NCI-H2107 (cell line): Measurements from ENCODE around the gene FAR1.

Experiments used
- DNase-seq: peaks from one replicate; lab custom pipeline; 2025; lab: John Stamatoyannopoulos, UW

FAR1 gene

DNA sequence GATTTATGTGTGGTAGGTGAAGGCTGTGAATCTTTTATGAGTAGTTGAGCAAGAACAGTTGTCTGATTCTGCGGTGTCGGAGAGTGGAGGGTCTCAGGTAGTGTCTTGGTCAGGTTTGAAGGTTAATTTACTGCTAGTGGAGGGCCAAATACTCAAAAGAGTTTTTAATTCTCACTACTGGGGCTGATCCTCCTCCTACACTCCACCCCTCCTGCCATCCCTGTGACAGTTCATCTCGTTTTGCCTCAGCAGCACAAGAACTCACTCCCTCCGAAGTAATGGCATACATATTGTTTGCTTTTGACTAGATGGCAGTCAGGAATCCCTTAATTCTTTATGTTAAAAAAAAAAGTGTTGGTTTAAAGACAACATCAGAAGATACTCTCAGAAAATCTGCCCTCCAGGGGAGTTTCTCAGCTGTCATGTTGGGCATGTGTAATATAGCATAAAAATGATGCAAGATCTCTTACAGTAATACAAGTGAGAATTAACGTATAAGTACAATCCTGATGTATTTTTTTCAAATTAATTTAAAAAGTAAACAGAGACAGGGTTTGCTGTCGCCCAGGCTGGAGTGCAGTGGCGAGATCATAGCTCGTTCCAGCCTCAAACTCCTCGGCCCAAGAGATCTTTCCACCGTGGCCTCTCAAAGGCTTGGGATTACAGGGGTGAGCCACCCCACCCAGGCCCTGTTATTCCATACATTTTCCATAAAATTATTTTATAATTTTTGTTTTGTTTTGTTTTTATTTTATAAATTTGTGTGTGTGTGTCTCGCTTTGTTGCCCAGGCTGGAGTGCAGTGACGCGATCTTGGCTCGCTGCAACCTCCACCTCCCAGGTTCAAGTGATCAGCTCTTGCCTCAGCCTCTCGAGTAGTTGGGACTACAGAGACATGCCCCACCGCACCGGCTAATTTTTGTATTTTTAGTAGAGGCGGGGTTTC, 1.3 kb downstream of the FAR1 start:
- no peak for DNase-seq

DNA sequence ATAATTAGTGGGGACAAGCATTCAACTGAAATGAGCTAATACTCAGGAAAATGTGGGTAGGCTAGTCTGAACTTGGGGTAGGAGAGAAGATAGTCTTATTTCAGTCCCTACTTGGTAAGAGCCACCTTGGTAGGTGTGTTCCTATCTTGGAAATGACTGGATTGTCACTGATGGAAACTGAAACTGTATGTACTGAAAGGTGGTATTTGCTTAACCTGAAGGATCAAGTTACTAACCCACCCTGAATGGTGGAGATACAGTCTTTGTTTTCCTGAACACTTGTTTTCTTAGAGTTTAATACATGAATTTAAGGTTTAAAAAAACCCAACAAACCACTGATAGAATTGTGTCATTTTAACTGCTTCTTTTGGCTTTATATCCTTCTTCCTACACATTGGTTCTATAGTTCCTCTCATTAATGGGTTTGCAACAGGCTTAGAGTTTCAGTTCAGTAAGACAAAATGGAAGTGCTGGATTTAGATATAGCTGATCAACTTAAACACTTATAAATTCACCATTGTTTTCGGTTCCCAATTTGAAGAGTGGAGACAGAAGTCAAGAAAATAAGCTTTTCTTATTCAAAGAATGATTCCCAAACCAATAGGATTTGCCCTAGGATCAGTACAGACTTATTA, 4.2 kb downstream of the FAR1 start:
- DNase-seq, result no peak

DNA sequence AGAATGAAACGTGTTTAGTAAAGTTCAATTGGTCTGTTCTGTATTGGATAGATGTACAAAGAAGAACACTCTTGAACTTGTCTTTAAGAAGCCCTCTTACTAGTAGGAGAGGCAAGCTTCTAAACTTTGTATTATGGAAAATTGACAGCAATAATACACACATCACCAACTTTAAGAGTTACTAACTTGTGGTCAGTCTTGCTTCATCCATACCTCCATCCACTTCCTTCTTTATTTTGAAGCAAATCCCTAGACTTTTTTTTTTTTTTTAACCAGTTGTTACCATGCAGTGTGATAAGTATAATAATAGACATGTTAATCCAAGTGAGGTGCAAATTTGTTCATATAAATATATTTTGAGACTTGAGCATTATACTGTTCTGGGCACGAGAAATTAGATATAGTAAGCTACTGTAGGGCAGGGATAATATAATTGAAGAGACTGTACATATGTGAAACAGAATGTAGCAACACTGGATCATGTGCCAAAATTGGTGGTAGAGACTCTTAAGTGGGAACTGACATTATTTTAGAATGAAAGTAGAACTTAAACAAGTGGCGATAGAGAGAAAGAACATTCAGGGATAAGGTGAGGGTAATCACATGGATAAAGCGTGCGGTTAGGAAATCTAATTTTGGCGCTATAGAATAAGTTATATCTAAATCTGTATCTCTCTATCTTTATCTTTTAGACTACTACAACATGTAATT, 6.5 kb downstream of the FAR1 start:
- no peak for DNase-seq

DNA sequence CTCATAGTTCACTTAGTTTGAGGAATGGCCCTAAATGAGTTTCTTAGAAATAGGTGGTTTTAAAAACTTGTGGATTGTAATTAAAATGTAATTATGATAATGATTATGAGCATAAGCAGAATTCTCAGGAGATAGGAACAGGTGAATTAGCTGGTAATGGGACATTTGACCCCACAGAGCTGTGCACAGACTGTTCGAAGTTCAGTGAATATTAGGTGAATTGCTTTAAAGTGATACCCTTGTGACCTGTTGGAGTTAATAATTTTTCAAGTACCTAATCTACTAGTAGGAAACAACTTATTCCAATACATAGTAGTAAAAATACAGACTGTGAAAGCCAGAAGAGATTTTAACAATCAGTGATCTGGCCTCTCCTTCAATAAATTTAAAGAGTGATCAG, 8.1 kb downstream of the FAR1 start:
- DNase-seq, result no peak

DNA sequence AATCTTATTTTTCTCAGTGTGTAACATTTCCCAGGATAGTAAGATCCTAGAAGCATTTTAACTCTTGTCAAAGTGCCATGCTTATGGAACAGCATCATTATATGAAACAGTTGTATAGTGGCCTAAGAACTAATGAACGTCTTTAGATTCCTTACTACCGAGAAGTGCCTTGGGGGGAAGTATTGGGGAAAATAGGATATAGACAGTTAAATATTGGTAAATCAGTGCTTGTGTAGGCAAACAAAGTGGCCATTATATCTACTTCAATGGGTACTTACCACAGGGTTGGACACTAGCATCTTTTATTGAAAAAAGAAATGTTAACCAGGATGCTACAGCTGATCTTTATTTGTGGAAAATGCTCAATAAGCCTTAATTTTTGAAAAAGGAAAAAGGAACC, 11.3 kb downstream of the FAR1 start:
- DNase-seq, result no peak

DNA sequence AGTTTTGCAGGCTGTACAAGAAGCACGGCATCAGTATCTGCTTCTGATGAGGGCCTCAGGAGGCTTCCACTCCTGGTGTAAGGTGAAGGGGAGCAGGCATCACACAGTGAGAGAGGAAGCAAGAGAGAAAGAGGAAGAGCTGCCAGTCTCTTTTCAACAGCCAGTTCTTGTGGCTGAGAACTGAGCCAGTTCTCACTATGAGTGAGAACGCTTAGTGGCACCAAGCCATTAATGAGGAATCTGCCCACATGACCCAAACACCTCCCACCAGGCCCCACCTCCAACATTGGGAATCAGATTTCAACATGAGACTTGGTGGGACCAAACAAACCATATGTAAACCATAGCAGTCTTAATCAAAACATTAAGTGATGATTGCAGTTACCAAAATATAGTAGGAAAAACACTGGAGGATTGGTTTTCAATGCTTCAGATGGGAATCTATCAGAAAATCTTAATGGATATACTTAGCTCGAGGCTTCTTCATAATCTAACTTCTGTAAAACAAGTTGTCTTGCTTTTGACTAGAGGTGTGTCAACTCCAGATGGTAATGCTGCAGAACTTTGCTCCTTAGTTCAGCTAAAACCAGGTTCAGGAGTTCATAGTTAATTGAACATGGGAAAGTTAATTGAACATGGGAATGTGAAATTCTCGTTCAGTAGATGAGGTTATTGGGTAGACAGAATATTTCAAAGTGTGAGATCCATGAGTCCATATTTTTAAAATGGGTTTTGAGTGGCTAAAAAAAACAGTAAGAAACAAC, 12.2 kb downstream of the FAR1 start:
- no peak for DNase-seq

DNA sequence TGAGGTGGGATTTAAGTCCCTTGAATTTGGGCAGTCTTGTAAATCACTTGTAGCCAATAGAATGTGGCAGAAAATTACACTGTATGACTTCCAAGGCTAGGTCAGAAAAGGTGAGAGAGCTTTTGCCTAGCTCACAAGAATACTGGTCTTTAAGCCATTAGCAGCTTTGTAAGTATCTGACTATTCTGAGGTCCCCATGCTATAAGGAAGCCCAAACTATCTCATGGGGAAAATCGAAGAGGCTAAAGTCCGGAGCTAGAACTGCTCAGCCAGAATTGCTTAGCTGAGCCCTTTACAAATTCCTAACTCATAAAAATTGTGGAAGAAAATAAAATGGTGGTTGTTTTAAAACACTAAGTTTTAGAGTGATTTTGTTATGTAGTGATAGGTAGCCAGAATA, 13.0 kb downstream of the FAR1 start:
- no peak for DNase-seq

DNA sequence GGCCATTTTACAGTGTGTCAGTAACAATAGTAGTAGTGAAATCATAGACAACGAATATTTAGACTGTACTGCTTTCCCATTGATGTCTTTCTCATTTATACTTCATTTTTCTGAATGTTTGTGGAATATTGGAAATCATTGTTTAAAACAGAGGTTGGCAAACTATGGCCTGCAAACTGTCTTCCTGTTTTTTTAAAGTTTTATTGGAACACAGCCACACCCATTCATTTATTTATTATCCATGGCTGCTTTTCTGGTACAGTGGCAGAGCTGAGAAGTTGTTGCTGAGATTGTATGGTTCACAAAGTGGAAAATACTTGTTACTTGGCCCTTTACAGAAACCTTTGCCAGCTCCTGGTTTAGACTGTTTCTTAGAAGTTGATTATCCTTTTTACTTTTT, 13.7 kb downstream of the FAR1 start:
- no peak for DNase-seq

DNA sequence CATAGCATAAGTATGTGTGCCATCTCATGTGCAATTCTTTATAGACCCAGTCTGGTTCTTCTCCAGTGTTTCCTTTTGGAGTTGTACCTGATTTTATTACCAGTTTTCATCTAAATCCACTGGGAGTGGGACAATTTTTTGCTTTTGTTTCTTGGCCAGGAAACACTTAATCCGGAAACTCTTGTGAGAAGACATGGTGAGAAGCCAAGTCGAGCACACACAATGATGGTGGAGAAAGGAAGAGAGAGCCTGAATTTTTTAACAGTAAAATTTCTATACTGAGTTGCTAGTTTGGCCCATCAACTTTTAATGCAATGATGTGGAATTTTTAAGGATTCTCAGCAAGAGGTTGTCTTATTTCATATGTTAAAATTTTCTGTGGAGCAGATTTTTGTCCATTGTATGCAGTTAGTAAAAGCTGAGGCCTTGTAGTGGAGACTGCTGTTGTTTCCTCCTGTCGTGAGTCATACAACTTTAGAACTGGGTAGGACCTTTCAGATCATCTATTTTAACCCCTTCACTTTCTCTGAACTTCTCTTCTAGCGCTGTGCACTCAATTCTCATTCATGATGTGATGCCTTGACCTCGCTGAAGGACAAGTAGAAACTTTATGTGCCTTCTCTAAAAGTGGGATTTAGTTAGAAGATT, 17.1 kb downstream of the FAR1 start:
- no peak for DNase-seq

DNA sequence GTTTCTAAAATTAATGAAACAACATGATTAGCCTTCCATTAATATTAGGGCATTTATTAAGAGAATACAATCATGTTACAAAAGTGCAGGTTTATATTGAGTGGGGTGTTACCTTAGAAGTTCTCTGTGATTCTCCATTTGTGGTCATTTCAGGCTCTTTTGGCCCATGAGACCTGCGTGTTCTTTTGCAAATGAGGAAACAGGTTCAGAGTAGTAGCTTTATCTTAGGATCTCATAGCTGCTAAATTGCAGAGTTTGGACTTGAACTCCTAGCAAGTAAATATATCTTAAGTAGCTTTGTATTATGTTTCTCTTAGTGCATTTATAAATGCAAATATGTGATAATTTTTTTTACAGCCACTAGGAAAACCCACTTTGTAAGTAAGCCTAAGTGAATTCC, 18.3 kb downstream of the FAR1 start:
- no peak for DNase-seq

DNA sequence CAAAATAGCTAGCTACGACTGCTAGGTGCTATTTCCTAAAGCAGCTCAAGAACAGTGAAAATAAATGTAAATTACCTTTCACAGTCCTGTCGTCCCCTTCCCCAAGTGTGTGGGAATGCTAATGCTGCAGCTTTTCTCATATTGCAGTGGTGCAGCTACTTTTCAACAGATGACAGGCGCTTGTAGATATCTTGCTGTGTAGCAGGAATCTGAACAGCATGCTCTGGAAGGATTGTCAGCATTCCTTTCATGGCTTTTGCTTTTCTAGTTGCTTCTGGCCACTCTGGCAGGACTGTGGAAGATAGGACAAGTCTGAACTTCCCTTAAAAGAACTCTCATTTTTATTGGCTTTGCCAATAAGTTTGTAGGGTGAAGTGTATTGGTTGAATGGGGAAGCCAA, 18.8 kb downstream of the FAR1 start:
- DNase-seq, result no peak

DNA sequence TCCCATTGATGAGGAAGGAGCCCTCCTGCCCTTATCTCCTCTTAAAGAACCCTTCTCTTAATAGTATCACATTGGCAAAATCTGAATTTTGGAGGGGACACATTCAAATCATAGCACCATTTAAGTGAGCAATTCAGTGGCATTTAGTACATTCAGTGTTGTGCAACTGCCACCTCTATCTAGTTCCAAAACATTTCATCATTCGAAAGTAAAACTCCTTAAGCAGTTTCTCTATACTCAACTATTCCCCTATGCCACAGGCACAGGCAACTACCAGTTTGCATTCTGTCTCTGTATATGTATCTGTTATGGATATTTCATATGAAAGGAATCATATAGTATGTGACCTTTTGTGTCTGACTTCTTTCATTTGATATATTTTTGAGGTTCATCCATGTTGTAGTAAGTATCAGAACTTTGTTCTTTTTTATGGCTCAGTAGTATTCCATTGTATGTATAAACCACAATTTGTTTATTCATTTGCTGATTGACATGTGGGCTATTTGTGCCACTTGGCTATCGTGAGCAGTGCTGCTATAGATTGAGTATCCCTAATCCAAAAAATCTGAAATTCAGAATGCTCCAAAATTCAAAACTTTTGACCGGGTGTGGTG, 22.9 kb downstream of the FAR1 start:
- DNase-seq, result no peak

DNA sequence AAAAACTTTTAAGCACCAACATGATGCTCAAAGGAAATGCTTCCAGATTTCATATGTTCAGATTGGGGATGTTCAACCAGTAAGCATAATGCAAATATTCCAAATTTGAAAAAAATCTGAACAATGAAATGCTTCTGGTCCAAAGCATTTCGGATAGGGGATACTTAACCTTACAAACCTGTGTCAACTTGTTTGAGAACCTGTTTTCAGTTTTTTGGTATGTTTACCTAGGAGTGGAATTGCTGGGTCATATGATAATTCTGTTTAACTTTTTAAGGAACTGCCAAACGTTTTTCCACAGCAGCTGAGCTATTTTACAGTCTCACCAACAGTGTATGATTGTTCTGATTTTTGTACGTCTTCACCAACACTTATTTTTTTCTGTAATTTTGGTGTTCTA, 23.7 kb downstream of the FAR1 start:
- DNase-seq, result no peak

DNA sequence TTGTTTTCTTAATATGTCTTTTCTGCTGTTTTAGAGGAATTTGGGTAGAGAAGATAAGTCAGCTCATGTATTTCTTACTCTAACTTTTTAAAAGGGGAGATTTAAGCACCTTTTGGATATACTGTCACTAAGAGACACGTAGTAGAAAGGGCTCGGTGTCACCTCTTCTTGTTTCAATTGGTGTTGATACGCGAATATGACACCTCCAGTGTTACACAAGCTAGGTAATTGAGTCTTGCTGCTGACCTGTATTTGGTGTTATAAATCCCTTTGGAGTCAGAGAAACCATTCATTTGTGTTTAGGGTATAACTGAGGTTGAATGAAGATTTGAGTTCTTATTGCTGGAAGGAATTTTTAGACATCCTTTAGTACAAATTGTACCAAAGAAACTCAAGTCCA, 25.6 kb downstream of the FAR1 start:
- no peak for DNase-seq

DNA sequence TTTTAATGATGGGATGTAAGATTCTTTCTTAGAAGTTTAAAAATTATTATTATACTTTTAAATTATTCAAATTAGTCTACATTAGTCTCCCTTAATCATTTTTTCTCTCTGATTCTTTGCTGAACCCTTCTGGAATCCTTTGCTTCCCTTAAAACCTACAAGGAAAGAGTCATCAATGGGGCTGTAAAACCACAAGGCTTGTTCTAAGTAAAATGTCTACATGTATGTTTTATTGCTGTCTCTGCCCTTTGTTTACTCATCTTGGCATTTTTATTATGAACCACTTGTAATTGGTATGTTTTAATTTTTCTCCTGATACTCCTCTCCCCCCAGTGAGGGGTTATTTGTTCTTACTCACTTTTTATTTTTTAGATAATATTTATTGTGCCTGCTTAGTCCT, 27.4 kb downstream of the FAR1 start:
- no peak for DNase-seq

DNA sequence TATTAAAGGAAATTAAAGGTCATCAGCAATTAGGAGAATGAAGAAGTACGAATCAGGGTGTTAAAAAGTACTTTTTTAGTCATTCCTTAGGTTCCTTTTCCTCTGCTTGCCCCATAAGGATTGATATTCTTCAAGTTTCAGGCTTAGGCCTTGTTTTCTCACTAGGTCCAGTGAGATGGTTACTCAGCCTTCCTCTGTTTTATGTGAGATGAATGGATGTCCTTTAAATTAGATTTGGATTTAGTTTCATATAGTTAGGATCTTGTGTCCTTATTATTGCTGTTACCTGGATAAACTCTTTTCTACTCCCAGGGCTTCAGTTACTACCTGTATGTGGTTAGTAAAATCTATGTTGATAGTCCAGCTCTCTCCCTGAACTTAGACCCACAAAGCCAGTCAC, 29.2 kb downstream of the FAR1 start:
- DNase-seq, result no peak

DNA sequence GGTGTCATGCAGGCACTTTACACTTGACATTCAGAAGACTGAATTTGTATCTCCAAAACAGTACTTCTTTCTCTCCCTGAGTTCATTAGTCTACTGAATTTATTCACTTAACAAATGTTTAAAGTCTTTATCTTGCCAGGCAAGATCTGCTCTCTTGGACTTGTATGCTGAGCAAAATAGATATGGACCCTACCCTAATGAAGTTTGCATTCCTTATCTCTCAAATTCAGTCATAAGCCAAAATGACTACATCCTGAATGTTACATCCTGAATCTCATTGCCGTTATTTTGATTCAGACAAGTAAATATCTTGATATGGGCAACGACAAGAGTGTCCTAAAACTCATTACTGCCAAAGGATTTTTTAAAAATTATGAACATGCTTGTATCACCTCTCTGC, 29.7 kb downstream of the FAR1 start:
- DNase-seq, result no peak

DNA sequence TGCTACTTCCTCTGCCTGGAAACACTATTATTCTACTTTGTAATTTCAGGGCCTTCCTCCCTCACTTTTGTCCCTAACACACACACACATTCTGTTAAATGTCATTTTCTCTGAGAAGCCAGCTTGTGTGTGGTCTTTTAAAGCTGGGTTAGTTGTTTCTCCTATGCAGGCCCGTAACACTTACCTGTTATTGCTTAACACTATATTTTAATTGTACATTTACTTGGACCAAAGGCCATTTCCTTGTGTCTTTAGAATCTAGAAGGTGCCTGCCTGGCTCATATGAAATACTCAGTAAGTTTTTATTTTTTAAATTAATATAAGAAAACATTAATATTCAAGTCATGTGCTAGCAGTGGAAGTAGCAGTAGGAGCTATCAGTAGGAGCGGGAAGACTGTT, 30.6 kb downstream of the FAR1 start:
- DNase-seq, result no peak

DNA sequence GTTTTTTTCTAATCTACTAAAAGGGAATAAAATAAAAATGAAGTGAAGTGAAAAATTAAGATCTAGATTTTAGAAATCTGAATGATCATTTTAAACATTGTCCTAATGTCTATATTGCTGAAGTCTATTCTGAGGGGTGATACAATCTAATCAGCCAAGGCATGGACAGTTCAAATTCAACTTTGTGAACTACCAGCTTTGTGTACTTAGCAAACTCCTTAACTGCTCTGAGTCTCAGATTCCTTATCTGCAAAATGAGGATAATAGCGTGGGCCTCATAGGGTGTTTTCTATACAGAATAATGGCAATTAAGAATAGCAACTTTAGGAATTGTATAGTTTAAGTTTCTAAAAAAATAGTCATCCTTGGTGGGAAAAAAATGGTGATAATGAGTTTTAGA, 31.4 kb downstream of the FAR1 start:
- DNase-seq, result no peak

DNA sequence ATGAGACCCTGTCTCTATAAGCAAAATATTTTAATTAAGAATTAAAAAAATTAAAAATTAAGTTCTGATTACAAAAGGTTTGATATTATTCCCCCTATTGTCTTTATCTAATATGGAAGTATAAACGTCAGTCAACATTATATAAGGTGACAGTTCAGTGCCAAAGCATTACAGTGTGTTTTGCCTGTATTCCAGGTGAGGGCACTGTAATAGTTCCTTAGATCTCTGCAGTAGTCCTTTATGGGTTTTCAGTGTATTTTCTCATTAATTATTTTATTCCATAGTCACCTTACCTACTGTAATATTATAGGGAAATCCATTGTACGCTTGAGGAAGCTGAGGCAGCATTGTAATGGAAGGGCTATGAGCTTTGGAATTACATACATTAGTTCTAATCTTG, 33.0 kb downstream of the FAR1 start:
- no peak for DNase-seq

DNA sequence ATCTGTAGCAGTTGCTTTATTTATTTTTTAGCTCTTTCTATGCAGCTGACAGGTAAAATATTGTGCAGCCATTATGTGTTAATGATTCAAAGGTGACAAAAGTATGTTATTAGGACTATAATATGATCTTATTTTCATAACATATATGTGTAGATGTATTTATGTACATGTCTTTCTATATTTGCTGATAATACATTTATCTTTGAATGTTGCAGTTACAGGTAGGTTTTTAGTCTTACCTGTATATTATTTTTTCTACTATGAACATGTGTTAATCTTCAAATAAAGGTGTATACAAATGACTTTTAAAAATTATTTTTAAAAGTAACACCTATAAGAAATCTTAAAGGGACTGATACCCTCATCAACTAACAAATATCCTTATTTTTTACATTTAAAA, 33.6 kb downstream of the FAR1 start:
- no peak for DNase-seq
